NCI-H524 treated with DMSO at 0.1 percent for 48 hours (cell line): Measurements from ENCODE around the gene NUTM1.
A peak's percentile ranks its signal among the peaks of the same experiment; 100 is the strongest.
"Not testable (repeated sequence)": the region's sequence is repeated elsewhere in the genome, so short reads cannot be mapped to it uniquely, and the experiment has no call there.

Source experiments
- DNase-seq: peaks from one replicate; lab custom pipeline; 2025; lab: John Stamatoyannopoulos, UW

The NUTM1 gene

DNA sequence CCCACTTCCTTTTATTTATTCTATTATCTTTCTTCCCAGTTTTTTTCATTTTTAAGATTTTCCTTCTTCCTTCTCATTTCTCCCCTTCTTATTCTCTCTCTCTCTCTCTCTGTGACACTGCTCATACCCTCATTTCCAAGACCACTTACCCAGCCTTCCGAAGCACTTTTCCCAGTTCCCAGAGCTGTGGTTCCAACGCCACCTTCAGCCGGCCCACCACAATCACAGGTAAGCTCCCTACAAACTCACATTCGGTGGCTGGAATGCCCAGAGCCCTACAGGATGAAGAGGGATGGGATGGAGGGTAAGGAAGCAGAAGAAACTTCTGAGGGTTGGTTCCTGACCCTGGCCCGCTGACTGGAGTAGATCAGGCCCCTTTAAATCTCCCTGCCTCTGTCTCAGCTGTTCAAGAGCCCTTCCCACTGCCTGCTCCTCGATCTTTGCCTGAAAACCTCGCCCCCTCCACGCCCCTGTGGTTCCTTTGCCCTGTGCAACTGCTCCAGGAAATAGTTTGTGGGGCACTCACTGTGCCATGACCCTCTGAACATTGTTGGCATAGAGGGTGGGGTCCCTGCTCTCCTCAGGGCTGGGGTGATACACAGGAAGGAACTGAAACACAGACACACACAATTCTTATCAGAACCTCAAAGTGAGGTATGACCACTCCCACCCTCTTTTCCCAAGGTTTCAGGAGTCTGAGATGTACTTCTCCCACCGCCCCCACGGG lies 19.1 kb downstream of the NUTM1 start:
- no peak for DNase-seq

DNA sequence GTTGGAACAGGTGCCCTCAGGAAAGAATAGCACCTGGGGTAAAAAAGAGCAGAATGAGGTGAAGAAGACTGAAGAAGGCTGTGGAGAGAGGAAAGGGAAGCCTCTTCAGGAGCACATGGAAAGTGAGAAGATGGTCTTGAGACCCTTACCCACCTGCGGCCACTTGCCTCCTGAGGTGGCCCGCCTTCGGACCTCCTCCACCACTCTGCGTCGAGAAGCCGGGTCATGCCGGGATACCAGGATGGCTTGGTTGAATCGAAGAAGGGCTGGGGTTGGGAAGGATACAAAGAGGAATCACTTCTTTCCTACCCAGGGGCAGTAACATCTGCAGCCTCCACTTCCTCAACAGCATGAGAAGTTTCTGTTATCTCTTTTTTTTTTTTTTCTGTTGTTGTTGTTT lies 20.9 kb downstream of the NUTM1 start:
- DNase-seq = no peak

DNA sequence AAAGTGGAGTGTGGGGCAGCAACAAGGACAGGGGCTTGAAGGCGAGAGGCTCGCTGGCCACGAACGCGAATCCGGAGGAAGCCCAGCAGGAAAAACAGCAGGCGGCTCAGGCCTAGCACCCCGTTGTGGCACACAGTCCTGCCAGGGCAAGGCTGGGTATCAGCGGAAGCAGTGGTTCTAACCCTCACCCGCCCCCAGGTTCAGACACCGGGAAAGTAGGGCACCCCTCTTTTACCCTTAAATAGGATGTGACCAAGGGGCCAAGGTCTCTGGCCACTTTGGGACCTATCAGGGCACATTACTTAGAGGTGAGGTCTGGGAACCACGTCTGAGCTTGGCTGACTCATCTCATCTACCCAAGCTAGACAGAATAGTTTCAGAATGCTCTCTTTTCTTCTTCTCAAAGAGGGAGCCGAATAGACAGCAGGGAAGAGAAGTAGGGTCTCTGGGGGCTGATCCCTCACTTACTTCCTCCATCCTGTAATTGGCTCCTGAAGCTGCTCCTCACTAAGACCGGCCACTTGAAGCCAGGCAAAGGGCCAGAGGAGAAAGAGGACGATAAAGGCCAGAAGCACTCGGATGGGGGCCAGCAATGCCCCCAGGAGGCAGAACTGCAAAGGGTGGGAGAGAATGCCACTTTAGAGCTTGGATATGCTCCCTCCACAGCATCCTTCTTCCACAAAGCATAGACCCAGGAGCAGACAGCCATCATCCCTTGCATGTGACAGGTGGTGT lies 22.1 kb downstream of the NUTM1 start:
- DNase-seq = no peak

DNA sequence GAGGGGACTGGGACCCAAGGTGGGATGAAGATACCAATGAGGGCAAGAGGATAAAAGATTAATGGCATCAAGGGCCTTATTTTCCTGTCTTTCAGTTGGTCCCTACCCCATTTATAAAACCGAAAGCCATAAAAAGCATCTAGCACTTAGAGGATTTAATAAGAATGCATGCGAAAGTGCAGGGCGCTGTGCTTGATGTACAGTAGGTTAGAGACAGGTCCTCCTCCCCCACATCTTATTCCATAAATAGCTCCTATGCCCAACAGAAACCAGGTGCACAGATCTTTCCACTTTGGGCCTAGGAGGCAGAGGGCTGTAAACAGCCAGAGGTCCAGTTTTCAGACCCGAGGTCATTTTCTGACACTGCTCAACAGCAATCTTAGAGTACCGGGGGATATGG lies 22.7 kb downstream of the NUTM1 start:
- DNase-seq = no peak

DNA sequence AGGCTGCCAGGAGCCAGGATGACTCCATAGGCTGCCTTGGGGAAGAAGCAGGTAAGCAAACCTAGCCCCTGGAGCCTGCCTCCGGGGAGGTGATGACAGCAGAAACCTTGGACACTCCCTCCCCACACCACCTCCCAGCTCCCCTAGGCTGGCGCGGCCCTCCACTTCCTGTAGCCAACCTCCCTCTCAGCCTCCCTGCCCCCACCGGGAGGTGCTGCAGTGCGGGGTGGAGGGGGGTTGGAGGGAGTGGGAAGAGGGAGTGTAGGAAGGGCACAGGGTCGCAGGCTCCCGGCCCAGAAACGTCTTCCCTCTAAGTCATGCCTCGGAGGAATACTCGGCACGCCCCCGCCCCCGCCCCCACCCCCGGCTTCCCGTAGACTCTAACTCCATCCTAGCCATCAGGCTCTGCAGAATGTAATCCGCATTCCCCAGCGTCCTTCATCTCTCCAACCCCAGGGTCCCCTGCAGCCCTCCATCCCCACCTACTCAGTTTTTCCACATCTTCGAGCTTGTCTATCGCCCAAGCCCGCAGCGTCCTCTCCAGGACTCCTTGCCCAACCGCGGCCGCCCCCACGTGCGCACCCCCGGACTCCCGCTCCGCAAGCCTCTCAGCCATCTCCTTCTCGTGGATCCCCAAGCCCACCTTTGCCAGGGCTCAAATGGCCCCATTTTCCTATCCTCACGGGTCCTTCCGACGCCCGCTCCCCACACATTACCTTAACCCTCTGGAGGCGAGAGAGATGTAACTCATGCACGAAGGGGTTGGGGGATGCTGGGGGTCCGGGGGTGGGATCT lies 23.4 kb downstream of the NUTM1 start:
- DNase-seq = no peak

DNA sequence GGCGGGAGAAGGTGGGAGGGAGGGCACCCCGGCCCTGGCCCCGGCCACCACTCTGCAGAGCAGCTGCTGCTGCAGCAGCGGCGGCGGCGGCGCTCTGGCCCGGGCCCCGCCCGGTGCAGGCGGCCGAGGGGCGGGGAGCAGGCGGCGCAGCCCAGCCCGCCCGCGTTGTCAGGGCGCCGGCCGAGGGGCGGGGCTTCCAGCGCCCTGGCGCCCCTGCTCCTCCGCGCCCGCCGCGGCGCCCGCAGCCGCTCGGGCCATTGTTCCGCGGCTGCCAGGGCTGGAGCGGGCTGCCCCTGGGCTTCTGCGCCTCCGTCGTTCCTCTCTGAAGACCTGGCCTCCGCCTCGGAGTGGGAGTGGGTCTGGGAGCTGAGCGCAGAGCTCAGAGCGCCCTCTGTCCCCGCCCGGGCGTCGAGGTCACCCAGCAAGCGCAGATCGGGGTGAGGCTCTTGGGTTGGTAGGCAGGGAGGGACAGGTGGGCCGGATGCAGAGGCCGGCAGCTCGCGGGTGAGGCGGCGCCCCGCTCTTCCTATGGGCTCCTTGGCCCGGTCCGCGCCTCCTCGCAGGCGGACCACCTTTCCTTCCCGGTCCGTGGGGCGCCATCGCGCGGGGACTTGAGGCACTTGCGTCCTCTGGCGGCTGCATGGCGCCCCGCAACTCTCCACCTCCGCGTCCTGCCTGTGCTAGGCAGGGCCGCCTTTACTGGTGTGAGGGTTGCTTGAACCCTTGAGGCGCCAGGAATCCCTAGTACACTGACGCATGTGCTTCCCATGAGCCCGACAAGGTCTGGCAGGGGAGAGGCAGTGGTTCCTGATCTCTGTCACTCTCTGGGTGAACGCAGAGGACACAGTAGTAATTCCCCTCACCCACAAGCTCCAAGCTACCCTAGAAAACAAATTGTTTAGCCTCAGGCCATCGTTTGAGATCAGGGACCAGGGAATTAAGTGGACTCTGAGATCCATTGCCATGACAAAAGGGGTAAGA lies 24.3 kb downstream of the NUTM1 start, which contains the start of gene LPCAT4:
TSS of gene LPCAT4 (minus strand) at position 96 of the 981 bp plus-strand sequence. CDS start 96 bp downstream, outside the sequence.
- DNase-seq = peak; percentile 33

DNA sequence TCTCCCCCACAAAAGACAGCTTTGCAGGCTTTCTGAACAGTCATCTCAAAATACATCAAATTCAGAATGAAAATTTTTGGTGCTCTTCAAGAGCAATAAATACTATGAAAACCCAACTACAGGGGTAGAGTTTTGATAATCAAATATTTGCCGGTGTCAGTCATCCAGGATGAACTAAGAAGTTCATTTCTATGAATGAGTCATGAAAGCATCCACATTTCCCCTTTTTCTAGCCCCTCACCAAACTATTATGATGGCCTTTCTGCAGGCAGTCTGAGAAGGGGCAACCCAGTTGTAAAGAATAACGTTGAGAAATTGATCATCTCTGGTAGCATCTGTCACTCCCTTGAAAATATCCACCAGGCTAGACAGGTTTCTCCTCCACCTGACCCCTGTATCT lies 27.0 kb downstream of the NUTM1 start:
- DNase-seq = no peak

DNA sequence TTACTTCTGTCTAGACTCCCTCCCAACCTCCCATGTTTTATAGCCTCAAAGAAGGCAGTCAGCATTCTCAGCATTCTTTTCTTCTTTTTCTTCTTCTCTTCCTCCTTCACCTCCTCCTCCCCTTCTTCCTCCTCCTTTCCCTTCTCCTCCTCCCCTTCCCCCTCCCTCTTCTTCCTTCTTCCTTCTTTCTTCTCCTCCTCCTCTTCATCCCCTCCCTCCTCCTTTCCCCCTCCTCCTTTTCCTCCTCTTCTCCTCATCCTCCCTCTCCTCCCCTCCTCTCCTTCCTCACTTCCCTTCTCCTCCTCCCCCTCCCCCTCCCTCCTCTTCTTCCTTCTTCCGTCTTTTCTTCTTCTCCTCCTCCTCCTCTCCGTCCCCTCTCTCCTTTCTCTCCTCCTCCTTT lies 27.5 kb downstream of the NUTM1 start:
- DNase-seq = no peak

DNA sequence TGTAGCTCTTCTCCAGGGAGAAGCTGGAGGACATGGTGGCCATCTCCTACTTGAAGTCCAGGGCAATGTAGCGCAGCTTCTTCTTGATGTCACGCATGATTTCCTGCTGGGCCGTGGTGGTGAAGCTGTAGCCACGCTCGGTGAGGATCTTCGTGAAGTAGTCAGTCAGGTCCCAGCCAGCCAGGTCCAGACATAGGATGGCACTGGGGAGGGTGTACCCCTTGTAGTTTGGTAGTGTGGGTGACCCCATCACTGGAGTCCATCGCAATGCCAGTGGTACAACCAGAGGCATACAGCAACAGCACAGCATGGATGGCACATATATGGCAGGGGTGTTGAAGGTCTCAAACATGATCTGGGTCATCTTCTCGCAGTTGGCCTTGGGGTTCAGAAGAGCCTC lies 30.8 kb downstream of the NUTM1 start:
- DNase-seq = no peak

DNA sequence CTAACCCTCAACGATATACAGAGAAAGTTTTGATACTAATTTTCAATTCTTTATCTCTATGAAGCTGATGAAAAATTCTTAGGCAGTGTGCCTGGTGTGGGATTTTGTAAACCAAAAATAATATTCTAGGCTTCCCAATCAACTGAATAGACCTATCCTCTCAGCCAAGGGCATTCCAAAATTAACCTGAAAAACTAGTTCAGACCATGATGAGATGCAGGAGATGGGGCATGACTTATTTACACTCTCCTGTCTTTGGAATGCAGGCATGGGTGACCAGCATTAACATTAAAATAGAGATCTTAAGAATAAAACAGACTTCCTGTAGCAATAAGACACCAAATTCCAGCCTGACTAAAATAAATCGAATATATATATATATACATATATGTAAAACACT lies 31.7 kb downstream of the NUTM1 start:
- no peak for DNase-seq

DNA sequence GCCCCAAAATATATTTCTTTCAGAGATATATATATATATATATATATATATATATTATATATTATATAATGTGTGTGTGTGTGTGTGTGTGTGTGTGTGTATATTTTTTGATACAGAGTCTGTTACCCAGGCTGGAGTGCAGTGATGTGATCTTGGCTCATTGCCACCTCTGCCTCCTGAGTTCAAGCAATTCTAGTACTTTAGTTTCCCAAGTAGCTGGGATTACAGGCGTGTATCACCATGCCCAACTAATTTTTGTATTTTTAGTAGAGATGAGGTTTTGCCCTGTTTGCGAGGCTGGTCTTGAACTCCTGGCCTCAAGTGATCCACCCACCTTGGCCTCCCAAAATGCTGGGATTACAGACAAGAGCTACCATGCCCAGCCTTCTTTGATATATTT lies 32.4 kb downstream of the NUTM1 start:
- DNase-seq = not testable (repeated sequence)

DNA sequence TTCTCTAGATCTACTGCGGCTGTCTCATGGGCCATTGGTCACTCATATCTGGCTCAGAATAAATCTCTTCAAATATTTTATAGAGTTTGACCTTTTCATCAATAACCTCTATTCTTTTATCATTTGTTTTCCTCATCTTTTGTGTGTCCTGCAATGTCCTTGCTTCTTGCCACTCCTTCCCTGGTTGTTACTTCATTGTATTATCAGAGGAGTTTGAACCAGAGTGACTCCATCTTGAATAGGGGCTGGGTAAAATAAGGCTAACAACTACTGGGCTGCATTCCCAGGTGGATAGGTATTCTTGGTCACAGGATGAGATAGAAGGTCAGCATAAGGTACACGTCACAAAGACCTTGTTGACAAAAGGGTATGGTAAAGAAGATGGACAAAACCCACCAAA lies 33.7 kb downstream of the NUTM1 start:
- no peak for DNase-seq

DNA sequence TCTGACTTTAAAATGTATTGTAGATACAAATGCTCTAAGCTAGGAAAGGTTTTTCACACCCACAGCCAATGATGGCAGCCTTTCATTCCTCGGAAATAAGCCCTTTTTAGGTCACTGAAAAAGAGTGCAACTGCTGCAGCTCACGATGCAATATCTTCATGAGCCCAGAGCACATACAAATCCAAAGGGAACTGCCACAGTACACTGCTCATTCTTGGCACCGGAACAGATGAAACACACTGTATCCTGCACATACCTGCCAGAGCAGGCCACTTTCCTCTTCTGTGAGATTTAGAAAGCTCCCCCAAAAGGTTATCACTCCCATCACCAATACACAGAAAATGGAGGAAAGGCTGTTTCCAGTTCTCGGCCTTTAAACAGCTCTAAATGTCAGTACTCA lies 37.4 kb downstream of the NUTM1 start:
- not testable (repeated sequence) for DNase-seq

DNA sequence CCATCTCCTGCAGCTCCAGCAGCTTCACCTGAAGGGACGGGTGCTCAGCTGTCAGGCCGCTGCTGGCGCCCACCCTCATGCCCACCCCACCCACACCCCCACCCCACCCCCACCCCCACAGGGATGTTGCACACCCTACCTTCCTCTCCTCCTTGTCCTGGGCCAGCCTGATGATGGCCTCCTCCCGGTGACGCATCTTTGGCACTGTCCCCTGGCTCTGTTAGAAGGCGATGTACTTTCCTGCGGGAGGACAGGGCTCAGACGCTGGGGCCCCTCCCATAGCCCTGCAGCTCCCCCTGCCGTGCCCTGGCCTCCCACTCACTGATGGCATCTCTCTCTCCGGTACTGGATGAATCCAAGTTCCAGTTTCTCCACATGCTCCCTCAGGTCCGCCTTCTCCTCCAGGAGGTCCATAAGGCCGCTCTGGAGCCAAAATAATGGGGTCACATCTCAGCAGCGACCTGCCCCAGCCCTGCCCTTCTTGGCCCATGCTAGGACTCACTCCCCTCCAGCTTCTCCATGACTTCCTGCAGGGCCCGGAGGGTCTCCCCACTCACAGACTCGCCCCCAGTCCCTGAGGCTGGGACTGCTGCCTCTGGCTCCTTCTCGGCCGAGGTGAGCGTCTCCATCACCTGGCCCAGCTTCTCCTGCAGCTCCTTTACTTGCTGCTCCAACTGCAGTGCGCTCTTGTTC lies 38.9 kb downstream of the NUTM1 start:
- DNase-seq = not testable (repeated sequence)

DNA sequence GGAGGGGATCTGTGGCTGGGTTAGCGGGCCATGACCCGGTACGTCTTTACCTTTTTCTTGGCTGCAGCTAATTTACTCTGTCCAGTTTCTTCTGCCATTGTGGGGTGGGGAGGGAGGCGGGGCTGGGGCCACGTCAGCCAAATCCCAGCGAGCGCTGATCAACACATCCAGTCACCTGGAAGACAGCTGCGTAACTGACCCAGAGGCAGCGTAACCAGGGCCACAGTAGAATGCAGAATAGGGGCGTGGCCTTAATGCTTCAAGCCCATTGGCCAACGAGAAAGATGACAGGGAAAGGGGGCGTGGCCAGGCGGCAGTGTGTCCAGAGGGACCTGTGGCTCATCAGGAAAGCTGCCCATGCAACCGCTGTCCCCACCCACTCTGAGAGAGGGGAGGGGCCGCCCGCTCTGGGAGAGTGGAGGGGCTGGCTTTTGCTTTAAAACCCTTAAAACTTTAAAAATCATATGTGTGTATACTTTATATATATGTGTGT lies 46.5 kb downstream of the NUTM1 start:
- not testable (repeated sequence) for DNase-seq

DNA sequence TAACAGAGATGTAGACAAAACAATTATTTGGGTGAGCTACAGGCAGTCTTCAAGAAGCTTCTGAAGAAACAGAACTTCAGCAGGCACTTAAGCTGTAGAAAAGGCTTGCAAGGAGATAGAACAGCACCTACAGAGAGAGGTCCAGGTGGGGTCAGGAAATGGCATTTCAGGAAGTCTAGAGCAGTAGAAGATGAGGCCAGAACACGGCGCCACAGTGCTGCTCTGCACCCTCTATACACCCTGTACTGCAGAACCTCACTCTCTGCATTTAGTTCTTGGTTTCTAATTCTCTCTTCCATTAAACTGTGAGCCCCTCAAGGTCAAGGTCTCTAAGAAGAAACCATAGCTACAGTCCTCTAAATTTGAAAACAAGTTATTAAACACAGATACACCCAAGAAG lies 49.9 kb downstream of the NUTM1 start:
- not testable (repeated sequence) for DNase-seq

DNA sequence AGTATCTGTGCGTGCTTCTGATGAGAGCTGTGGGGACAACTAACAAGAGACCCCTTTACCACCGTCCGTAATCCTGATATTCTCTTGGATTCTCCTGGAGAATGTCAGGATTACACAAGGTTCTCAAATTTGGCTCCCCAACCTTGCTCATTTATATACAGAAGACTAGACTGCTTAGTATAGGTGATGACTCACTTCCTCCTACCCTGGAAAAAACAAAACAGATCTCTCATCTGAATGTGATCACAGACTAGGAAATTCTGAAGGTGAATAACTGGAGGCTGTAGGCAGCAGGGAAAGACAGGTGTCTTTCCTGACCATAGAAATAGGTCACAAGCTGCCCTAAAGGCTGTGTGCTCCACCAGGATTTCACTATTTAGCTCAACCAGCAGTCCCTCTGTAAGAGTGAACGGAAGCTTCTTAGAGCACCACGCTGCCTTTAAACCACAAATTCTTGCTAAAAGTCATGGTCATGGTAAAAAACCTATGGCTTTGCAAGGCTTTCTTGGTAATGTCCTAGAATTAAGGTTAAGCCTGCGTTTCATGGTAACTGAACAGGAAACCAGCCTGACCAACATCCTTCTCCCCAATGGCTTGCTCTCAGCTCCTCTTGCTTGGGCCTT lies 54.6 kb downstream of the NUTM1 start:
- not testable (repeated sequence) for DNase-seq

DNA sequence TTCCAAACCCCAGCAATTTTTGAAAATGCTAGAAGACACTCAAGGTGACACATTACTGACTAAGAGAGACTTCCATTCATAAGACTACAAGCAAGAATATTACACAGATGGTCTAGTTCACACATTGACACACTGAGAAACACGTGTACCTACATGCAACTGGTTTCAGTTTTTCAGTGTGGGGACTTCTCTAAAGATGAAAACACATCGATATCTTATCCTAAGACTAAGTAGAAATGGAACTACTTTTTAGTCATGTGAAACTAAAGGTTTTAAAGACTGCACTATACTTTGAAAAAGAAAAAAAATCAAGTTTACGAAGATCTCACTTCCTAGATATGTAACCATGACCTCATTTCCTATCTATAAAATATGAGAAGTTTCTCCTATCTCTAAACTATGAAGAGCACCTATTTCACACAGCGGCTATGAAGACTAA lies 60.1 kb downstream of the NUTM1 start:
- not testable (repeated sequence) for DNase-seq

DNA sequence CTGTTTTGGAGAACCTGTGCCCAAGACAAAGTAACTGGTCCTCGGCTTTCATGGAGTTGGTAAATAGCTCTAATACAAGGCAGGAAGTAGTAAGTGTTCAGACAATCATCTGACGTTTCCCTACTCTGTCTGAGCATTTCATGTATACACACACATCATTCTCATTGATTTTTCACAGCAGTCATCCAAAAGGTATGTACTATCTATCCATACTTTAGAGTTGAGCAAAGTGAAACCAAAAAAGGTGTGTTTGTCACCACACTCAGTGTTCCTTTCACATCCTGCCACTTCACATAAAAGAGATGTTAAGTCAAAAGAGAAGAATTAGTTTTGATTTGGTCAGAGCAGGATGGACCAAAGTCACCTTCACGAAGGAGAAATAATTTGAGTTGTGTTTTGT lies 60.8 kb downstream of the NUTM1 start:
- not testable (repeated sequence) for DNase-seq
